GM19023 (cell line): ENCODE measurements around the gene LRRC27.
"Not testable (repeated sequence)": the region's sequence is repeated elsewhere in the genome, so short reads cannot be mapped to it uniquely, and the experiment has no call there.

Source experiments
- ATAC-seq: cut with Tn5 transposase; IDR thresholded peaks from one replicate; pipeline ENCODE4 v1.9.1; 2021; ENCODE audit warnings: mild to moderate bottlenecking, moderate library complexity; ENCODE audit not compliant: unreplicated experiment

The LRRC27 gene

DNA sequence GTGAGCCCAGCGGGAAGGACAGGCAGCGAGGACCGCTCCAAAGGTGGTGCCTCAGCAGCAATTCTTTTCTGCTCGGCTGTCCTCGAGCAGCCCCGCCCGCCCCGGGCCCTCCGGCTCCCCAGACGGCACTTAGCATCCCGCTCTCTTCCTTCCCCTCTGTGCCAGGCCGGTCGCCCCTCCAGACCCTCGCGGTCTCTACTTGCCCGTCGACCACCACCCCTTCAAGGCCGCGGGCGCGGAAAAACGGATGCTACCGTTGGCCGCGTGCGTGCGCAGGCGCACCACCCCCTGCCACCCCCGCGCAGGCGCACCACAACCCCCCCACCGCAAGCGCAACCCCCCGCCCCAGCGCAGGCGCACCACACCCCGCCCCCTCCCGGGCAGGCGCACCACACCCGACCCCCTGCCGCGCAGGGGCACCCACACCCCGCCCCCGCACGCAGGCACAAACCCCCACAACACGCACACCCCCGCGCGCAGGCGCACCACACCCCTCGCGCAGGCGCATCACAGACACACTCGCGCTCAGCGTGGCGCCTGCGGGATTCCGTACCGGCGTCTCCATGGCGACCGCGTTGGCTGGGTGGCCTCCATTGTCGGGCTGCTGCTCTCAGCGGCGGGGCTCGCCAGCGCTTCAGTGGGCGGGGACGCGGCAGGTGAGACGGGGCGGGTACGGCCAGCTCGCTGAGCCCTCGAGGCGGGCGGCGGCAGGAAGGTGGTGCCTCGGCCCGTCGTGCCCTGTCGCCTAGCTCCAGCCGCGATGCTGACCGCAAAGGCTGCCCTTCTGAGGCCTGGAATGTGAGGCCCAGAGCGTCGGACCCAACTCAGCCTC is at the start of gene LRRC27:
TSS of gene LRRC27 (plus strand) at position 593 of the 832 bp plus-strand sequence. CDS start 1,332 bp downstream, outside the sequence.
- ATAC-seq: peak; percentile 78

DNA sequence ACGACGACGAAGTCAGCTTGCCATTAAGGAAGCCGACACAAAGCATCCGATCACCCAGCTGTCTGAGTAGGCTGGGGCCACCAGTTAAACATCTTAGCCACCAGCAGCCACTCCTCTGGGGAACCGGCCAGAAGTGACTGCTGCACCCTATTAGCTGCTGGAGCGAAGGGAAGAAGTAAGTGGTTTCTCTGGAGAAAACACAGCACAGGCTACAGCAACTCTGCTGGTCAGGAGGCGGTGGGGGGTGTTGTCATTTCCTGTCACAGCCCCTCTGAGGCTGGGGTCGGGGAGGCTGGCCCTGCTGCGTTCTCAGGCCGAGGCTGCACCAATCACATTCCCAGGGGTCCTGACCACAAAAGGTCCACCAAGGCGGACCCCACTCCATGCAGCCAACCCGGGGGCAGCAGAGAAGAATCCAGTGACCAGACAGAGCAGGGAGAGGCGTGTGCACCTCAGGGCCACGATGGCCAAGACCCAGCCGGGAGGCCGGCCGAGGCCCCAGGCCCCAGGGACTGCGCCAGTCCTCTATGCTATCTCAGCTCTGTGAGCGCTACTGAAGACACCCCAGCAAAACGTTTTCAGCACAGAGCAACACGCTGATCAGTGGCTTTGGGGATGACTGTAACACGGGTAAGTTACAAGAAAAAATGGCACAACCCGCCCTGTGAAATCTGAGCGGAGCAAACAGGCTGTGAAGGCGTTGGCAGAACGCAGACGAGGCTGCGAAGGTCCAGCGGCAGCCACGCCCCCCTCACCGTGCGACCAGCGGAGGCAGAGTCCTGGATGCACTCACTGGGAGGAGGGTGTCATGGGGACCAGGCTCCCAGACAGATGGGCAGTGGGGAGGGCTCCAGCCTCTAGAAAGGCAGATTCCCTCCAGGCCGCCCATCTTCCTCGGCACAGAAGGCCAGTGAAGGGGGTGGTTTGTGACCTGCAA is 49.1 kb upstream of the LRRC27 start:
- ATAC-seq: no peak

DNA sequence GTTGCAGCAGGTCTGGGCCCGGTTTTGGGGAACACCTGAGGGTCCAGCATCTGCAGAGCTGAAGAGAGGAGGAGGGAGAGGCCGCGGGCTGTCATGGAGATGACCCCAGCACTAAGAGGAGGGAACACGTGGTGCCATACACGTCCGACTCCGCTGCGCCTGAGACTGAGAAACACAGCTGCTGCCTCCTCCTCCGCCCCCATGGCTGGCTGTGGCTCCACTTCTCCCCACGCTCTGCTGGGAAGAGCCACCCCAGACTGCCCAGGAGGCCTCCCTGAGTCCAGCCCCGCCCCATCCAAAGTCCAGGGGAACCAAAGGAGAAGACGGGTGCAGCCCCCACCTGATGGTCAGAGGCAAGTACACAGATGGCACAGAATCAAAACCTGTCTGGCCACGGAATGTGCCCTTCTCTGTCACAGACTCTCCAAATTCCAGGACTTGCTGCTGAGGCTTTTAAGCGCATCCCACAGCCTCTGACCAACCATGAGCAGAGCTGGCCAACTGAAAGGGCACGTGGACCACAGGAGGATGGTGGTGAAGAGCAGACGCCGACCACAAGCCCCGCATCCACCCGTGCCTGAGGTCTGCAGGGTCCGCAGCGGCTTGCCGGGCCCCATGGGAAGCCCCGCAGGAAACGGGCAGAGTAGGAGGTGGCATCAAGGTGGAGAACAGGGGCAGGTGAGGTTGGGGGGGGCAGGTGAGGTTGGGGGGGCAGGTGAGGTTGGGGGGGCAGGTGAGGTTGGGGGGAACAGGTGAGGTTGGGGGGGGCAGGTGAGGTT is 48.2 kb upstream of the LRRC27 start:
- no peak for ATAC-seq

DNA sequence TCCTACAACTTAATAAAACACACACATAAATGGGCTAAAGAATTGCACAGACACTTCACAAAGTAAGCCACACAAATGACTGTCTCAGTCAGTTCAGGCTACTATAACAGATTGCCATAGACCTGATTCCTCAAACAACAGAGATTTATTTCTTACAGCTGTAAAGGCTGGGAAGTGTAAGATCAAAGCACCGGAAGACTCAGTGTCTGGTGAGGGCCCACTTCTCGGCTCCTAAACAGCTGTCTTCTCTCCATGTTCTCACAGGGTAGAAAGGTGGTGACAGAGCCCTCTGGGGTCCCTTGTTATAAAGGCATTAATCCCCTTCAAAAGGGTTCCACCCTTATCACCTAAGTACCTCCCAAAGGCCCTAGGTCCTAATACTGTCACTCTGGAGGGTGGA is 42.6 kb upstream of the LRRC27 start:
- no peak for ATAC-seq

GRCh38 chr10:132290631-132291030 is 41.4 kb upstream of the LRRC27 start:
- ATAC-seq: no peak

DNA sequence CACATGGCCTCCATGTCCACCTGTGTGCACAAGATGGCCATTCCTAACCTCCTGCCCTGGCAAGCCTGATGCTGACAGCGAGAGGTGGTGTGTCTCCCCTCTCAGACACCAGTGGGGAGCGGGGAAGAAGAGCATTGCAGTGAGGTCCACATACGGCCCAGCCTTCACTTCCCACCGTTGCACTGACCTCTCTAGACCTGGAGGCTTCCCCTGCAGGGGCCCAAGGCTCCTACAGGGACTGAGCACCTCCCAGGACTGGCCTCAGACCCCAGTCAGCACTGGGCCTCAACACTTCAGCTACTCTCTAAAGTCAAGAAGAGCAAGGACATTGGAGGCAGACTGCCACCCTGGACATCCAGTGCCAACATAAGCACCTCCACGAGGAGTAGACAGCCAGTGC is 40.2 kb upstream of the LRRC27 start:
- no peak for ATAC-seq

- ATAC-seq: no peak
Measured at GRCh38 chr10:132292287-132293200, 39.4 kb upstream of the LRRC27 start.

DNA sequence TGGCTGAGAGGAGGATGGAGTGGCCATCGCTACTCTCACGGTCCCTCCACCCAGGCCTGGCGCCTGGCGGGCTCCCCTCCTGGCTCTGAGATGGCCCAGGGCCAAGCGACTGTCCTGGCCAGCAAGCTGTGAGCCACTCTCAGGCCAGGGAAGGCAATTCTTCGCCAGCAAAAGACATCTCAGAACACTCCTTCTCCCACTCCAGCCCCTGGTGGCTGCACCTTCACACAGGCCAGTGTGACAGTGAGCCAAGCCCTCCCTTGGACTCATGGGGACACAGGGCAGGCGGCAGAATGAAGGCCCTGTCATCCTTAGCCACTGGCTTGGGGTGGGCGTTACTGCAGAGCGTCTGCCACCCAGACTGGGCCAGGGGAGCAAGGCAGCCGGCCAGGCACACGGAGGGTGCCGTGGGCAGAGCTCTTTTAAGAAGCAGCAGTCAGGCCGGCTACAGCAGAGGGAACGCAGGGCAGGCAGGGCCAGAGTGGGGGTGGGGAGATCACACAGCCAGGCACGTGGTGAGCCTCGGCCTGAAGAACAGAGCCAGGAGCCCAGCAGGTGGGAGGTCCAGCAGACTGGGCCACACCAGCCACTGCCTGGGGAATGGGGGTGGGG is 38.7 kb upstream of the LRRC27 start:
- ATAC-seq: no peak

- ATAC-seq: no peak
Measured at GRCh38 chr10:132293813-132294520, 38.0 kb upstream of the LRRC27 start.

GRCh38 chr10:132294561-132295318 is 37.3 kb upstream of the LRRC27 start:
- no peak for ATAC-seq

DNA sequence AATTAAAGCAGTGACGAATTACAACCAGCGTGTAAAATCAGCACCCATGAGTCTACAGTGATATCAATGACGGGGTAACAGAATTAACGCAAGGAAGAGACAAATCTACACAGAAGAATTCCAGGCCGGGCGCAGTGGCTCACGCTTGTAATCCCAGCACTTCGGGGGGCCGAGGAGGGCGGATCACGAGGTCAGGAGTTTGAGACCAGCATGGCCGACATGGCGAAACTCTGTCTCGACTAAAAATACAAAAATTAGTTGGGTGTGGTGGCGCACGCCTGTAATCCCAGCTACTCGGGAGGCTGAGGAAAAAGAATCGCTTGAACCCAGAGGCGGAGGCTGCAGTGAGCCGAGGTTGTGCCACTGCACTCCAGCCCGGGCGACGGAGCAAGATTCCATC is 36.5 kb upstream of the LRRC27 start:
- ATAC-seq: not testable (repeated sequence)

DNA sequence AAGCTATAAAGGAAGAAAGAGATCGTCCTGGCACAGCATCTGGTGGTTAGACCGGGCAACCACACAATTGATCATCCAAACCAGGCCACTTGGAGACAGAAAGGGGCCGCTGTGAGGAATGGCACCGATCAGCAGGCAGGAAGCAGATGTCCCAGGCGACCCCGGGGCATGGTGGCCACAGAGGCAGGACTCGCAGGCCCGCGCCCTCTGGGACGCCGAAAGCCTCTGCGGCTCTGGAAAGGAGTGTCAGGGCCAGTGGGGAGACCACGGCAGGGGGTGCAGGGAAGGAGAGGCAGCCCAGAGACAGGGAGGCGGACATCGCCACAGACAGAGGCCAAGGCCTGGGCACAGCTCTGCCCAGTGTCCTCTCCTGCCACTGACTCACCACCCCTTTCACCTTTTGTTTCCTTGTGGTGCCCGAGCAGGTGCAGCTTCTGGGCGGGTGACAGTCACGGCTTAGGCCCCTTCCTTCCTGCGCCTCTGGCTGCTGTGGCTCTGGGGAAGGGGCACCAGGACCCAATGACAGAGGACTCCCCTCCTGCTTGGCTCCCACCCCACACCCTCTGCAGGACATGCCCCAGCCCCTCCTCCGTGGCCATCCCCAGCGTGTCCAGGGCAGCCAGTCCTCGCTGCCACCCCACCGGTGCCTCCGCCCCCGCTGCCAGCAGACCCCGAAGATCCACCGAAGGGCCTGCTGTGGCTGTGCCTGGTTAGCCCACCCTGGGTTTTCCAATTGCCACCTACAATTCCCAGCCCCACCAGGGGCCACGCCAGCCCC is 35.1 kb upstream of the LRRC27 start:
- no peak for ATAC-seq

GRCh38 chr10:132297526-132297925 is 34.5 kb upstream of the LRRC27 start:
- no peak for ATAC-seq

- no peak for ATAC-seq
Measured at GRCh38 chr10:132298038-132298881, 33.7 kb upstream of the LRRC27 start.

- ATAC-seq: no peak
Measured at GRCh38 chr10:132299371-132300336, 32.3 kb upstream of the LRRC27 start.
